GM23338 (cell line): ENCODE data around the gene MAP3K13. TPM values are rescaled to one million over a fixed set of nuclear protein-coding genes. Genes with fewer than 3 reads are reported as not detected.

Experiments used
- ATAC-seq: fragments of 200-7000 bp; cut with Tn5 transposase; 3 replicates; pipeline ENCODE4 v1.9.1; 2020
- DNase-seq: peaks from one replicate; pipeline ENCODE4 v3.0.0-alpha.2; 2015; ENCODE audit warnings: low spot score
- H2AFZ ChIP-seq: fragments of 200-600 bp; sonication (generic); 2 replicates; pipeline ENCODE4 v1.8.0; 2016; ENCODE audit warnings: antibody characterized with exemption, mild to moderate bottlenecking, moderate library complexity
- H3F3A ChIP-seq: fragments of 200-600 bp; sonication (generic); replicated peaks from 2 replicates; pipeline ENCODE4 v1.8.0; 2017; ENCODE audit warnings: antibody characterized with exemption, mixed run types, low read depth
- H3K27ac ChIP-seq: fragments of 200-600 bp; sonication (generic); 2 replicates; pipeline ENCODE4 v1.6.1; 2016; ENCODE audit warnings: low read depth
- H3K27me3 ChIP-seq: fragments of 200-600 bp; sonication (generic); 2 replicates; pipeline ENCODE4 v1.8.0; 2016; ENCODE audit warnings: mild to moderate bottlenecking, mixed run types, moderate library complexity; ENCODE audit not compliant: insufficient read depth
- H3K36me3 ChIP-seq: fragments of 200-600 bp; sonication (generic); 2 replicates; pipeline ENCODE4 v1.8.0; 2016; ENCODE audit warnings: mild to moderate bottlenecking; ENCODE audit not compliant: insufficient read depth
- H3K4me1 ChIP-seq: fragments of 200-600 bp; sonication (generic); 2 replicates; pipeline ENCODE4 v1.8.0; 2016; ENCODE audit warnings: mild to moderate bottlenecking, moderate library complexity; ENCODE audit not compliant: insufficient read depth
- H3K4me2 ChIP-seq: fragments of 200-600 bp; sonication (generic); 2 replicates; pipeline ENCODE4 v1.7.1; 2017; ENCODE audit warnings: mixed run types
- H3K4me3 ChIP-seq: fragments of 200-600 bp; sonication (generic); 2 replicates; pipeline ENCODE4 v1.6.1; 2016; ENCODE audit warnings: mixed run types
- H3K79me2 ChIP-seq: fragments of 200-600 bp; sonication (generic); replicated peaks from 2 replicates; pipeline ENCODE4 v1.8.0; 2017; ENCODE audit warnings: mild to moderate bottlenecking; ENCODE audit not compliant: insufficient read depth
- H3K9me2 ChIP-seq: fragments of 200-600 bp; sonication (generic); 2 replicates; pipeline ENCODE4 v1.8.0; 2017; ENCODE audit not compliant: insufficient read depth
- H4K20me1 ChIP-seq: fragments of 200-600 bp; sonication (generic); replicated peaks from 2 replicates; pipeline ENCODE4 v1.8.0; 2017; ENCODE audit warnings: mild to moderate bottlenecking; ENCODE audit not compliant: insufficient read depth
- H3K27ac Mint-ChIP-seq: 2 replicates; pipeline ENCODE4 v1.8.0; 2020; ENCODE audit warnings: inconsistent platforms, mild to moderate bottlenecking, moderate library complexity, mixed read lengths
- H3K27me3 Mint-ChIP-seq: 3 replicates; pipeline ENCODE4 v1.8.0; 2022; ENCODE audit warnings: low read depth, mild to moderate bottlenecking, moderate library complexity, mixed read lengths, inconsistent platforms; ENCODE audit not compliant: insufficient read depth, poor library complexity
- H3K36me3 Mint-ChIP-seq: 3 replicates; pipeline ENCODE4 v1.8.0; 2021; ENCODE audit warnings: low read depth, mild to moderate bottlenecking, inconsistent platforms, moderate library complexity, mixed read lengths
- H3K4me1 Mint-ChIP-seq: 3 replicates; pipeline ENCODE4 v1.8.0; 2020; ENCODE audit warnings: mild to moderate bottlenecking, inconsistent platforms, mixed read lengths
- H3K4me3 Mint-ChIP-seq: 3 replicates; pipeline ENCODE4 v1.8.0; 2021; ENCODE audit warnings: moderate library complexity, mild to moderate bottlenecking, inconsistent platforms, mixed read lengths
- H3K9me3 Mint-ChIP-seq: 3 replicates; pipeline ENCODE4 v1.8.0; 2020; ENCODE audit warnings: moderate library complexity, mild to moderate bottlenecking, inconsistent platforms, mixed read lengths
- CREB1 ChIP-seq: fragments of 250-450 bp; sonication (Bioruptor Pico); IDR thresholded peaks from 2 replicates; pipeline ENCODE4 v1.5.0; 2020; ENCODE audit warnings: low read depth, mild to moderate bottlenecking, moderate library complexity
- EZH2 ChIP-seq: fragments of 200-600 bp; sonication (generic); IDR thresholded peaks from one replicate; pipeline ENCODE4 v1.8.0; 2017; ENCODE audit warnings: antibody characterized with exemption, mild to moderate bottlenecking, low read depth; ENCODE audit not compliant: unreplicated experiment
- JUNB ChIP-seq: IDR thresholded peaks from one replicate; pipeline ENCODE4 v1.6.1; 2016; ENCODE audit warnings: antibody characterized with exemption; ENCODE audit not compliant: unreplicated experiment
- NANOG ChIP-seq: IDR thresholded peaks from 2 replicates; pipeline ENCODE4 v1.6.1; 2016; ENCODE audit warnings: antibody characterized with exemption, borderline replicate concordance
- STAT1 ChIP-seq: IDR thresholded peaks from one replicate; pipeline ENCODE4 v1.6.1; 2016; ENCODE audit warnings: antibody characterized with exemption; ENCODE audit not compliant: unreplicated experiment
- ZNF114 ChIP-seq: fragments of 250-450 bp; sonication (Bioruptor Pico); IDR thresholded peaks from 2 replicates; pipeline ENCODE4 v1.5.0; 2020; ENCODE audit warnings: mild to moderate bottlenecking, moderate library complexity
- ZNF331 ChIP-seq: fragments of 250-450 bp; sonication (Bioruptor Pico); IDR thresholded peaks from 2 replicates; pipeline ENCODE4 v1.5.0; 2020; ENCODE audit warnings: low read depth, mild to moderate bottlenecking, moderate library complexity
- polyA plus RNA-seq: library from polyadenylated mRNA; unstranded; fragments of >200 nt; fragmentation: Nextera tagmentation; extraction: Ambion mirVana; gene quantifications from 2 replicates; pipeline ENCODE4 v1.2.1, GENCODE V29; 2016
- total RNA-seq: library from RNA; depleted of rRNA; stranded (reverse); fragments of >200 nt; shearing (Covaris generic); gene quantifications from 2 replicates; pipeline ENCODE4 v1.2.3, GENCODE V29; 2014
- TF ChIP-seq, protein P1 (sequence below): IDR thresholded peaks from one replicate; pipeline ENCODE4 v1.6.1; 2018; ENCODE audit warnings: antibody characterized with exemption; ENCODE audit not compliant: unreplicated experiment
- TF ChIP-seq, protein P2 (sequence below): IDR thresholded peaks from 2 replicates; pipeline ENCODE4 v1.6.1; 2016; ENCODE audit warnings: antibody characterized with exemption
- TF ChIP-seq, protein P3 (sequence below), 2 experiments: fragments of 200-600 bp in 1 of 2; sonication (generic) in 1 of 2; conservative IDR thresholded peaks; 2 replicates each; pipeline versions ENCODE4 v1.5.1 to v1.6.1; 2016 to 2017; ENCODE audit warnings: antibody characterized with exemption in 2 of 2, low read depth in 2 of 2, mild to moderate bottlenecking in 2 of 2, moderate library complexity in 1 of 2

MAP3K13 gene
- total and polyA plus RNA-seq, 2 experiments from 2014 or later, result 10.7 to 129 TPM

GRCh38 chr3:185490241-185490640 lies 127.3 kb downstream of the MAP3K13 start:
- Histone ChIP-seq H3K4me2 (no peak overlapping the region), H3K27ac (no peak overlapping the region), H3F3A (no peaks in the 10 kb centered on the region), H3K36me3 (peaks cover 4% of the 10 kb centered on the region; the same call in 1 of the 2 replicates), H3K9me2 (no peaks in the 10 kb centered on the region), H3K27me3 (no peaks in the 10 kb centered on the region), H4K20me1 (peaks cover 5% of the 10 kb centered on the region; the same call in 1 of the 2 replicates), H3K79me2 (no peaks in the 10 kb centered on the region), H3K4me1 (no peaks in the 10 kb centered on the region), H2AFZ (no peak overlapping the region), H3K4me3 (no peak overlapping the region)
- H3K27me3 Mint-ChIP-seq, result no peaks in the 10 kb centered on the region
- no peak for TF ChIP-seq ZNF114 (CRISPR knock-in tag)
- TF ChIP-seq, protein P1, sequence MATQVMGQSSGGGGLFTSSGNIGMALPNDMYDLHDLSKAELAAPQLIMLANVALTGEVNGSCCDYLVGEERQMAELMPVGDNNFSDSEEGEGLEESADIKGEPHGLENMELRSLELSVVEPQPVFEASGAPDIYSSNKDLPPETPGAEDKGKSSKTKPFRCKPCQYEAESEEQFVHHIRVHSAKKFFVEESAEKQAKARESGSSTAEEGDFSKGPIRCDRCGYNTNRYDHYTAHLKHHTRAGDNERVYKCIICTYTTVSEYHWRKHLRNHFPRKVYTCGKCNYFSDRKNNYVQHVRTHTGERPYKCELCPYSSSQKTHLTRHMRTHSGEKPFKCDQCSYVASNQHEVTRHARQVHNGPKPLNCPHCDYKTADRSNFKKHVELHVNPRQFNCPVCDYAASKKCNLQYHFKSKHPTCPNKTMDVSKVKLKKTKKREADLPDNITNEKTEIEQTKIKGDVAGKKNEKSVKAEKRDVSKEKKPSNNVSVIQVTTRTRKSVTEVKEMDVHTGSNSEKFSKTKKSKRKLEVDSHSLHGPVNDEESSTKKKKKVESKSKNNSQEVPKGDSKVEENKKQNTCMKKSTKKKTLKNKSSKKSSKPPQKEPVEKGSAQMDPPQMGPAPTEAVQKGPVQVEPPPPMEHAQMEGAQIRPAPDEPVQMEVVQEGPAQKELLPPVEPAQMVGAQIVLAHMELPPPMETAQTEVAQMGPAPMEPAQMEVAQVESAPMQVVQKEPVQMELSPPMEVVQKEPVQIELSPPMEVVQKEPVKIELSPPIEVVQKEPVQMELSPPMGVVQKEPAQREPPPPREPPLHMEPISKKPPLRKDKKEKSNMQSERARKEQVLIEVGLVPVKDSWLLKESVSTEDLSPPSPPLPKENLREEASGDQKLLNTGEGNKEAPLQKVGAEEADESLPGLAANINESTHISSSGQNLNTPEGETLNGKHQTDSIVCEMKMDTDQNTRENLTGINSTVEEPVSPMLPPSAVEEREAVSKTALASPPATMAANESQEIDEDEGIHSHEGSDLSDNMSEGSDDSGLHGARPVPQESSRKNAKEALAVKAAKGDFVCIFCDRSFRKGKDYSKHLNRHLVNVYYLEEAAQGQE, result no peak
- H3K4me3 Mint-ChIP-seq, result no peak overlapping the region
- H3K36me3 Mint-ChIP-seq, result peaks cover 22% of the 10 kb centered on the region; the same call in 2 of the 3 replicates
- no peaks in the 10 kb centered on the region for H3K9me3 Mint-ChIP-seq
- no peak for DNase-seq
- no peaks in the 10 kb centered on the region for H3K4me1 Mint-ChIP-seq
- no peak for ATAC-seq
- H3K27ac Mint-ChIP-seq, result no peak overlapping the region

DNA sequence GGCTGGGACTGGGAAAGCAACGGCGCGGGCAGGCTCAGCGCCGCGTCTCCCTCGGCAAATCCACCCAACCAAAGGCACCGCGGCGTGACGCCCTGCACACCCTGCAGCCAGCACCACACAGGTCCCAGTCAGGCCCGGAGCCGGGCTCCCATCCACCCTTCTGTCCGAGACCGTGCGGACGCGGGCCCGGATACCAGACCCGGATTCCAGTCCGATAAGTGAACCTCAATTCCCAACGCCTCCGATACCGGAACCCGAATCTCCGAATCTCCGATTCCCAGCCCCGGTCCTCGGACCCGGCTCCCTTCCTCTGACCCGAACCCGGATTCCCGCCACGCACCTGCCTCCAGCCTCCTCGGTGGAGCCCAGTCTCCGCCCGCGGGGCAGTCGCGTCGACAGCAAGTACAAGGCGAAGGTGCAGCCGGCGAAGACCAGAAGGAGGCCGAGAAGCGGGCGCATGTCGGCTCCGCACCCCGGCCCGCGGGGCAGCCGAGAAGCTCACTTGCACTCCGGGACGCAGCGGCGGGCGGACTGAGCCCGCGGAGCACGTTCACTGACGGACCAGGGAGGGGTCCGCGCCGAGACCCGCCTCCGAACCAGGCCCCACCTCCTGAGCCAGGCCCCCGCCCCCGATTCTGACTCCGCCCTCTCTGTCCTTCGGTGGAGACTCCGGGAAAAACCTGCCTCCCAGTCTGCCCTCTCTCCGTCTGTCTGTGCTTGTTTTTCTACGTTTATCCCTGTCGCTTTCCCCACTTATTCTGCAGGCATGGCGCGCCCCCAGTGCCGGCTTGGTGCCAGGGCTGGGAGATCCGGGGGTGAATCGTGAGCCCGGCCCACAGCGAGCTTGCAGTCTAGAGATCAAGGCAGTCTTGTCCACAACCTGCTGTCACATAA lies 135.8 kb downstream of the MAP3K13 start, which contains the start of gene TMEM41A:
Gene TMEM41A, minus strand, starts transcription at position 533 of the 894 bp plus-strand sequence. Its CDS starts 74 bp downstream, at position 459.
- H3K9me2 ChIP-seq, result no peaks in the 10 kb centered on the region
- H3K4me2 ChIP-seq, result peak within 1 kb of the TSS; percentile 98
- peaks cover 21% of the 10 kb centered on the region for H3K36me3 Mint-ChIP-seq
- H3K27ac ChIP-seq, result peak within 1 kb of the TSS; percentile 95
- peaks cover 7% of the 10 kb centered on the region; the same call in 1 of the 2 replicates for H3K4me1 ChIP-seq
- H3K4me3 Mint-ChIP-seq, result peak within 1 kb of the TSS; percentile 87
- peak within 1 kb of the TSS; percentile 99 for H3K4me3 ChIP-seq
- H3K27ac Mint-ChIP-seq, result 0 out of 2 replicates have a peak within 1 kb of the TSS, but pooled peaks have one; percentile 62
- H3K4me1 Mint-ChIP-seq, result peaks cover 9% of the 10 kb centered on the region; the same call in 2 of the 3 replicates
- H3K79me2 ChIP-seq, result peaks cover 14% of the 10 kb centered on the region
- H4K20me1 ChIP-seq, result peaks cover 4% of the 10 kb centered on the region
- peaks cover 8% of the 10 kb centered on the region; the same call in 1 of the 2 replicates for H3K36me3 ChIP-seq
- peak within 1 kb of the TSS; percentile 99 for H2AFZ ChIP-seq
- ATAC-seq, result peak; percentile 95
- peaks cover 16% of the 10 kb centered on the region for H3K27me3 Mint-ChIP-seq
- peaks cover 11% of the 10 kb centered on the region; the same call in 1 of the 2 replicates for H3F3A ChIP-seq
- peak; percentile 96 for DNase-seq
- no peaks in the 10 kb centered on the region for H3K9me3 Mint-ChIP-seq
- no peaks in the 10 kb centered on the region for H3K27me3 ChIP-seq
- no peak for TF ChIP-seq EZH2
- TF ChIP-seq, protein P2, sequence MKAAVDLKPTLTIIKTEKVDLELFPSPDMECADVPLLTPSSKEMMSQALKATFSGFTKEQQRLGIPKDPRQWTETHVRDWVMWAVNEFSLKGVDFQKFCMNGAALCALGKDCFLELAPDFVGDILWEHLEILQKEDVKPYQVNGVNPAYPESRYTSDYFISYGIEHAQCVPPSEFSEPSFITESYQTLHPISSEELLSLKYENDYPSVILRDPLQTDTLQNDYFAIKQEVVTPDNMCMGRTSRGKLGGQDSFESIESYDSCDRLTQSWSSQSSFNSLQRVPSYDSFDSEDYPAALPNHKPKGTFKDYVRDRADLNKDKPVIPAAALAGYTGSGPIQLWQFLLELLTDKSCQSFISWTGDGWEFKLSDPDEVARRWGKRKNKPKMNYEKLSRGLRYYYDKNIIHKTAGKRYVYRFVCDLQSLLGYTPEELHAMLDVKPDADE, result peak; percentile 72
- TF ChIP-seq JUNB, result no peak
- TF ChIP-seq NANOG, result no peak
- TF ChIP-seq, protein P1, result no peak
- no peak for TF ChIP-seq STAT1
- TF ChIP-seq, protein P3, sequence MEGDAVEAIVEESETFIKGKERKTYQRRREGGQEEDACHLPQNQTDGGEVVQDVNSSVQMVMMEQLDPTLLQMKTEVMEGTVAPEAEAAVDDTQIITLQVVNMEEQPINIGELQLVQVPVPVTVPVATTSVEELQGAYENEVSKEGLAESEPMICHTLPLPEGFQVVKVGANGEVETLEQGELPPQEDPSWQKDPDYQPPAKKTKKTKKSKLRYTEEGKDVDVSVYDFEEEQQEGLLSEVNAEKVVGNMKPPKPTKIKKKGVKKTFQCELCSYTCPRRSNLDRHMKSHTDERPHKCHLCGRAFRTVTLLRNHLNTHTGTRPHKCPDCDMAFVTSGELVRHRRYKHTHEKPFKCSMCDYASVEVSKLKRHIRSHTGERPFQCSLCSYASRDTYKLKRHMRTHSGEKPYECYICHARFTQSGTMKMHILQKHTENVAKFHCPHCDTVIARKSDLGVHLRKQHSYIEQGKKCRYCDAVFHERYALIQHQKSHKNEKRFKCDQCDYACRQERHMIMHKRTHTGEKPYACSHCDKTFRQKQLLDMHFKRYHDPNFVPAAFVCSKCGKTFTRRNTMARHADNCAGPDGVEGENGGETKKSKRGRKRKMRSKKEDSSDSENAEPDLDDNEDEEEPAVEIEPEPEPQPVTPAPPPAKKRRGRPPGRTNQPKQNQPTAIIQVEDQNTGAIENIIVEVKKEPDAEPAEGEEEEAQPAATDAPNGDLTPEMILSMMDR (conservative IDR thresholded peaks at IDR 0.05; ENCODE audit: low read depth in 2 of 2), result peak; percentile 10 to 40; a peak in 1 of 4 replicates
- peak; percentile 71 for TF ChIP-seq CREB1
- TF ChIP-seq ZNF331, result no peak; the same call in 1 of the 2 replicates
